Activated CD8-positive, alpha-beta memory T cell treated with anti-CD3 and anti-CD28 coated beads, Interleukin-2, amount 10 ng/mL, durations not matched to agents 7 days and 5 days (primary cell): ENCODE measurements around the gene ALG12. TPM values are rescaled to one million over a fixed set of nuclear protein-coding genes. Genes with fewer than 3 reads are reported as not detected.
A peak's percentile ranks its signal among the peaks of the same experiment; 100 is the strongest.

Experiments used
- microRNA-seq: library from miRNA; unstranded; fragments of <30 nt; microRNA quantifications from one replicate; pipeline ENCODE4 v1.2.0, GENCODE V29; 2022
- total RNA-seq, 2 experiments: library from RNA; stranded (reverse); gene quantifications; one replicate each; pipeline ENCODE4 v1.2.3, GENCODE V29; 2021

The ALG12 gene
- total RNA-seq, 2 experiments from 2014 or later = 16.8 to 18.8 TPM

Small RNA genes within 50 kb of the gene (microRNA-seq; reads per million reads assigned to microRNA genes)
- 4.7 reads per million, percentile 11 among the genes with 10 or more reads in this experiment for gene MIR6821

Other genes starting within 250 kb of the ALG12 start
- gene BRD1, start 90.6 kb downstream of the ALG12 start, total RNA-seq = 10 to 100 TPM; 49.9 to 56.6 TPM
- 10 to 100 TPM; 24.1 to 25.7 TPM for gene ZBED4, start 64.6 kb downstream of the ALG12 start, total RNA-seq
- 10 to 100 TPM; 43.9 to 51.2 TPM for gene CRELD2, start 196 bp upstream of the ALG12 start, total RNA-seq
- 10 to 100 TPM; 53.4 to 79.7 TPM for gene PIM3, start 42.3 kb upstream of the ALG12 start, total RNA-seq
- gene IL17REL, start 94.3 kb upstream of the ALG12 start, total RNA-seq = under 1 TPM in 1 of 2 experiments, not detected in 1; 0.05 TPM
- gene TTLL8, start 139.9 kb upstream of the ALG12 start, total RNA-seq = not detected
- gene MLC1, start 167.0 kb upstream of the ALG12 start, total RNA-seq = 1 to 10 TPM; 1.9 to 2.9 TPM
- gene MOV10L1, start 171.6 kb upstream of the ALG12 start, total RNA-seq = under 1 TPM in 1 of 2 experiments, not detected in 1; 0.23 TPM